Lower leg skin (tissue), 4 donors: ENCODE data around the gene PREX1. TPM values are rescaled to one million over a fixed set of nuclear protein-coding genes. Genes with fewer than 3 reads are reported as not detected.

ENCODE experiments used
- DNase-seq, 2 donors: peaks; one replicate each; pipeline ENCODE4 v3.0.0-alpha.2; 2019; ENCODE audit warnings: low spot score in 2 of 2
- H3K4me3 ChIP-seq: fragments of 200-600 bp; sonication (generic); 2 replicates; pipeline ENCODE4 v1.5.1; 2017; ENCODE audit warnings: mild to moderate bottlenecking, low read depth; ENCODE audit not compliant: poor library complexity, severe bottlenecking
- CTCF ChIP-seq, 3 donors: fragments of 450-650 bp; IDR thresholded peaks; one replicate each; pipeline ENCODE4 v1.5.1; 2016; ENCODE audit warnings: antibody characterized with exemption in 3 of 3, mild to moderate bottlenecking in 3 of 3, moderate library complexity in 2 of 3
- POLR2A ChIP-seq, 2 donors: fragments of 450-650 bp; IDR thresholded peaks; one replicate each; pipeline ENCODE4 v1.6.1; 2016 to 2017; ENCODE audit warnings: antibody characterized with exemption in 2 of 2, mild to moderate bottlenecking in 1 of 2, moderate library complexity in 1 of 2
- WGBS, 2 donors: methylation state at CpG; one replicate each; pipeline ENCODE4 v1.1.5; 2018; 5-methylcytosine and 5-hydroxymethylcytosine counted together
- intact Hi-C: fragments of 100-400 bp; cut with DNase I; formaldehyde crosslinking; loops from one replicate; pipeline ENCODE4 v1.15.0; 2023; ENCODE audit warnings: low total_unique reads
- total RNA-seq, 4 donors: library from RNA; depleted of rRNA; stranded (reverse); fragments of >200 nt; gene quantifications; one replicate each; pipeline ENCODE4 v1.1.0, GENCODE V29; 2016

Gene PREX1
- total RNA-seq, 4 donors from 2014 or later, result 5.4 to 18.6 (median 7.9) TPM

- TF ChIP-seq CTCF (IDR thresholded peaks at IDR 0.05) (no peak), POLR2A (IDR thresholded peaks at IDR 0.05) (no peak)
- 48 to 55% methylated on average over 2 of the region's 2 CpGs for WGBS, 2 donors
- H3K4me3 ChIP-seq, result no peak overlapping the region
- intact Hi-C loops, result no loop called here
- no peak for DNase-seq
Measured at GRCh38 chr20:48826069-48826468, 1.7 kb downstream of the PREX1 start.

- intact Hi-C loops, result no loop called here
- DNase-seq, result no peak
- no peak for TF ChIP-seq CTCF (IDR thresholded peaks at IDR 0.05)
- TF ChIP-seq POLR2A (IDR thresholded peaks at IDR 0.05), result no peak
- 43 to 44% methylated on average over 4 of the region's 4 CpGs for WGBS, 2 donors
- H3K4me3 ChIP-seq, result no peak overlapping the region
Measured at GRCh38 chr20:48825566-48825920, 2.3 kb downstream of the PREX1 start.

GRCh38 chr20:48824830-48825565 lies 2.8 kb downstream of the PREX1 start:
- no peak overlapping the region for H3K4me3 ChIP-seq
- 42 to 49% methylated on average over 12 of the region's 12 CpGs for WGBS, 2 donors
- DNase-seq, result no peak
- TF ChIP-seq POLR2A (IDR thresholded peaks at IDR 0.05) (no peak), CTCF (IDR thresholded peaks at IDR 0.05) (no peak)
- intact Hi-C loops, result no loop called here

DNA sequence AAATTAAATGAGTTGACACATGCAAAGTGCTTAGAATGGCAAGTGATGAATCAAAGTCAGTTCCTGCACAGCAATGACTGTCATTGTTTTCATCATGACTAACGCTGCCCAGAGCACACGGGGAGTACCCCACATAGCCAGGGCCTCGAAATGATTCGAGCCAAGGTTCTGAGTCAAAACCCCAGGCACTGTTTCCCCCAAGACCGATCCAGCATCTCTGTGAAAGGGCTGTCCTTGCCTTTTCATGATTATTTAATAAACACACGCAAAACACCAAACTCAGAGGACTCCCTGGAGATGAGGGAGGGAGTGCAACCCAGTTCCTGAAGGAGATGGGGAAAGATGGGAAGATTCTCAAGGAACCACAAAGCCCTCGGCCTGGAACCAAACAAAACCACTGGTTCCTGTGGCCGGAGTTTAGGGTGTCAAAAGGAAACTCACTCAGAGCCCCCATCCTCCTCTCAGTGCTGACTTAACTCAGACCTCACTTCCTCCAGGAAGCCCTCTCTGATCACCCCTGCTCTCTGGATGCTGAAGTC lies 3.8 kb downstream of the PREX1 start:
- no peak overlapping the region for H3K4me3 ChIP-seq
- no peak for TF ChIP-seq CTCF (IDR thresholded peaks at IDR 0.05)
- TF ChIP-seq POLR2A (IDR thresholded peaks at IDR 0.05), result no peak
- DNase-seq, result no peak
- WGBS, 2 donors, result 28 to 55% methylated on average over 8 of the region's 8 CpGs
- intact Hi-C loops, result no loop called here

DNA sequence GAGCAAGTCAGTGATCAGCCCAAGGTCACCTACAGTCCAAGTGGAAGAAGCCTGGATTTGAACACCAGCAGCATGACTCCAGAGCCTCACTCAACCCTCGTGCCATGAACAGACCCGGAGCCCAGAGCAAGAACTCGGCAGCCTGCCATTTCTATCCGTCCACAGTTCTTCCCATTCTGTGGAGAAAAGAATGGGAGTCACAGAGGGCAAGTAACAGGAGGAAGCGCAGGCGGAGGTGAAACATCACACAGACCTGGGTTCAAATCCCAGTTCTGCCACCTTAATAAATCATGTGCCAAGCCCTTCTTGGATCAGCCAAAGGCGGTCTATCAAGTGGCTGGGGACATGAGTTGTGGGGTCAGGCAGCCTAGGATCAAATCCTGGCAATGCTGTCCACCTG lies 4.3 kb downstream of the PREX1 start:
- TF ChIP-seq POLR2A (IDR thresholded peaks at IDR 0.05), result no peak
- TF ChIP-seq CTCF (IDR thresholded peaks at IDR 0.05), result no peak
- intact Hi-C loops, result no loop called here
- no peak overlapping the region for H3K4me3 ChIP-seq
- 75 to 92% methylated on average over 7 of the region's 7 CpGs for WGBS, 2 donors
- DNase-seq, result no peak
